Neural cell (in vitro differentiated cells): ENCODE data around the gene TYW5.

ENCODE experiments used
- EP300 ChIP-seq: fragments of 450-650 bp; conservative IDR thresholded peaks from 2 replicates; pipeline ENCODE4 v1.6.1; 2014; ENCODE audit warnings: antibody characterized with exemption, mild to moderate bottlenecking, moderate library complexity; ENCODE audit not compliant: poor library complexity, severe bottlenecking
- EZH2 ChIP-seq: fragments of 200-600, 300-800 bp; shearing (Covaris generic), sonication (generic); IDR thresholded peaks from 2 replicates; pipeline ENCODE4 v1.6.1; 2014; ENCODE audit warnings: antibody characterized with exemption, low read length, borderline replicate concordance, mild to moderate bottlenecking; ENCODE audit not compliant: insufficient read depth, poor library complexity, severe bottlenecking
- MXI1 ChIP-seq: fragments of 450-650 bp; conservative IDR thresholded peaks from 2 replicates; pipeline ENCODE4 v1.6.1; 2014; ENCODE audit warnings: antibody characterized with exemption, mild to moderate bottlenecking; ENCODE audit not compliant: poor library complexity, severe bottlenecking
- POLR2AphosphoS5 ChIP-seq: IDR thresholded peaks from 2 replicates; pipeline ENCODE4 v1.6.1; 2012
- RAD21 ChIP-seq: fragments of 450-650 bp; conservative IDR thresholded peaks from 2 replicates; pipeline ENCODE4 v1.6.1; 2014; ENCODE audit warnings: antibody characterized with exemption, mild to moderate bottlenecking, moderate library complexity
- TAF1 ChIP-seq: IDR thresholded peaks from 2 replicates; pipeline ENCODE4 v1.6.1; 2012; ENCODE audit warnings: low read depth
- TF ChIP-seq, protein P1 (sequence below): fragments of 450-650 bp; IDR thresholded peaks from 2 replicates; pipeline ENCODE4 v1.5.1; 2014; ENCODE audit warnings: antibody characterized with exemption, mild to moderate bottlenecking, moderate library complexity; ENCODE audit not compliant: poor library complexity, severe bottlenecking

DNA sequence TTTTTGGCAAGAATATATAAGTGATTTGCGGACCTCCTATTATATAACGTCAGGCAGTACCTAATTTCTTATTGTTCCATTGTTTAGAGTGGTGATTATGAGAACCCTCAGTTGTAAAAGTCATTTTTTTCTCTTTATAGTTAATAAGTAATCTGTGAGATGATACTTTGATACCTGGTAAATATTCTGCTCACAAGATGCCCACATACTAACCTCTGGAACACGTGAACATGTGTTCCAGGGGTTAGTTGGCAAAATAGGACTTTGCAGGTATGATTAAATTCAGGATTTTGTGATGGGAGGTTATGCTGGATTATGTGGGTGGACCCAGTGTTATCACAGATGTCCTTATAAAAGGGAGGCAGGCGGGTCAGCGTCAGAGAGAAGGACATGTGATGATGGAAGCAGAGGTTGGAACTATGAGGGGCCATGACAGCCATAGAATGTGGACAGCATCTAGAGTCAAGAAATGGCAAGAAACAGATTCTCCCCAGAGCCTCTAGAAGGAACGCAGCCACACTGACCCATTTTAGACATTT is 16.9 kb upstream of the TYW5 start:
- TF ChIP-seq POLR2AphosphoS5 (no peak), MXI1 (no peak), EZH2 (no peak), EP300 (no peak), TAF1 (no peak), RAD21 (no peak)
- TF ChIP-seq, protein P1, sequence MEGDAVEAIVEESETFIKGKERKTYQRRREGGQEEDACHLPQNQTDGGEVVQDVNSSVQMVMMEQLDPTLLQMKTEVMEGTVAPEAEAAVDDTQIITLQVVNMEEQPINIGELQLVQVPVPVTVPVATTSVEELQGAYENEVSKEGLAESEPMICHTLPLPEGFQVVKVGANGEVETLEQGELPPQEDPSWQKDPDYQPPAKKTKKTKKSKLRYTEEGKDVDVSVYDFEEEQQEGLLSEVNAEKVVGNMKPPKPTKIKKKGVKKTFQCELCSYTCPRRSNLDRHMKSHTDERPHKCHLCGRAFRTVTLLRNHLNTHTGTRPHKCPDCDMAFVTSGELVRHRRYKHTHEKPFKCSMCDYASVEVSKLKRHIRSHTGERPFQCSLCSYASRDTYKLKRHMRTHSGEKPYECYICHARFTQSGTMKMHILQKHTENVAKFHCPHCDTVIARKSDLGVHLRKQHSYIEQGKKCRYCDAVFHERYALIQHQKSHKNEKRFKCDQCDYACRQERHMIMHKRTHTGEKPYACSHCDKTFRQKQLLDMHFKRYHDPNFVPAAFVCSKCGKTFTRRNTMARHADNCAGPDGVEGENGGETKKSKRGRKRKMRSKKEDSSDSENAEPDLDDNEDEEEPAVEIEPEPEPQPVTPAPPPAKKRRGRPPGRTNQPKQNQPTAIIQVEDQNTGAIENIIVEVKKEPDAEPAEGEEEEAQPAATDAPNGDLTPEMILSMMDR, result no peak
